Caco-2 (cell line): ENCODE measurements around the gene CLTC. TPM values are rescaled to one million over a fixed set of nuclear protein-coding genes. Genes with fewer than 3 reads are reported as not detected.

Source experiments
- BruUV-seq: library from RNA; stranded (reverse); fragments of 400-500 nt; replicated peaks from 2 replicates; lab custom pipeline; 2021; lab: Mats Ljungman, UMichigan
- CTCF ChIA-PET: fragments of 300-600 bp; sonication (Branson Sonifier 250); formaldehyde crosslinking; loops from one replicate; lab custom pipeline; 2022; ENCODE audit warnings: antibody characterized with exemption; lab: Charles Lee
- POLR2A ChIA-PET: fragments of 300-600 bp; sonication (Branson Sonifier 250); formaldehyde crosslinking; loops from one replicate; lab custom pipeline; 2022; ENCODE audit warnings: antibody characterized with exemption; lab: Charles Lee
- DNase-seq, 2 experiments: peaks; one replicate each; pipeline versions ENCODE4 v3.0.0 to v3.0.0-alpha.2; 2020 to 2022
- H3K27me3 ChIP-seq: replicated peaks from 2 replicates; pipeline ENCODE4 v1.6.0; 2011; ENCODE audit warnings: low read length; ENCODE audit not compliant: control insufficient read depth, insufficient read depth
- H3K36me3 ChIP-seq: 2 replicates; pipeline ENCODE4 v1.5.1; 2011; ENCODE audit warnings: low read length; ENCODE audit not compliant: control insufficient read depth, insufficient read depth
- H3K4me1 ChIP-seq: fragments of 250-450 bp; sonication (Bioruptor Pico); 2 replicates; pipeline ENCODE4 v1.5.1; 2020; ENCODE audit warnings: mild to moderate bottlenecking
- H3K4me3 ChIP-seq: 2 replicates; pipeline ENCODE4 v1.5.1; 2011; ENCODE audit warnings: low read depth, mild to moderate bottlenecking, control low read depth, low read length
- H3K9me3 ChIP-seq: fragments of 250-450 bp; sonication (Bioruptor Pico); 2 replicates; pipeline ENCODE4 v1.5.1; 2020; ENCODE audit warnings: mild to moderate bottlenecking, moderate library complexity
- H3K27ac Mint-ChIP-seq: one replicate; pipeline ENCODE4 v1.8.0; 2022; ENCODE audit warnings: mixed read lengths; ENCODE audit not compliant: unreplicated experiment
- H3K27me3 Mint-ChIP-seq: one replicate; pipeline ENCODE4 v1.8.0; 2022; ENCODE audit warnings: mixed read lengths; ENCODE audit not compliant: insufficient read depth, unreplicated experiment
- H3K36me3 Mint-ChIP-seq: one replicate; pipeline ENCODE4 v1.8.0; 2022; ENCODE audit warnings: mild to moderate bottlenecking, mixed read lengths; ENCODE audit not compliant: insufficient read depth, unreplicated experiment
- H3K4me1 Mint-ChIP-seq: one replicate; pipeline ENCODE4 v1.8.0; 2022; ENCODE audit warnings: low read depth, mixed read lengths; ENCODE audit not compliant: unreplicated experiment
- H3K4me3 Mint-ChIP-seq: one replicate; pipeline ENCODE4 v1.8.0; 2022; ENCODE audit warnings: mild to moderate bottlenecking, moderate library complexity, mixed read lengths; ENCODE audit not compliant: unreplicated experiment
- H3K9me3 Mint-ChIP-seq: one replicate; pipeline ENCODE4 v1.8.0; 2022; ENCODE audit warnings: mixed read lengths; ENCODE audit not compliant: unreplicated experiment
- CTCF ChIP-seq, 2 experiments: fragments of 200-600 bp in 1 of 2; IDR thresholded peaks; 1 replicate in 1 of 2; 2 replicates in 1 of 2; pipeline versions ENCODE4 v1.5.1 to v1.8.0; 2011 to 2022; ENCODE audit warnings: antibody characterized with exemption in 1 of 2, control low read depth in 1 of 2, inconsistent platforms in 1 of 2, low read depth in 1 of 2, low read length in 1 of 2, mild to moderate bottlenecking in 1 of 2, moderate library complexity in 1 of 2; ENCODE audit not compliant: insufficient read depth in 1 of 2, severe bottlenecking in 1 of 2, unreplicated experiment in 1 of 2
- intact Hi-C: fragments of 100-400 bp; cut with micrococcal nuclease; formaldehyde crosslinking; loops from one replicate; pipeline ENCODE4 v1.10.0; 2022; ENCODE audit not compliant: unreplicated experiment
- total RNA-seq: library from RNA; stranded (reverse); gene quantifications from 2 replicates; pipeline ENCODE4 v1.2.3, GENCODE V29; 2022

CLTC gene
- total RNA-seq, 1 experiment from 2014 or later: 289 TPM

- Mint-ChIP-seq H3K4me3 (peak overlapping the region; percentile 95), H3K27me3 (no peaks in the 10 kb centered on the region), H3K9me3 (no peaks in the 10 kb centered on the region), H3K4me1 (peaks cover 31% of the 10 kb centered on the region), H3K27ac (peak overlapping the region; percentile 100), H3K36me3 (peaks cover 31% of the 10 kb centered on the region)
- H3K36me3 ChIP-seq: no peaks in the 10 kb centered on the region
- CTCF ChIA-PET: interaction anchor here (0.6 kb wide), 1 partner anchor 124 kb away, joined by 8 read pairs; no protein-coding TSS in a partner anchor
- no peaks in the 10 kb centered on the region for H3K27me3 ChIP-seq
- peak overlapping the region; percentile 99 for H3K4me3 ChIP-seq
- DNase-seq: peak; percentile 66 to 85
- peaks cover 51% of the 10 kb centered on the region for H3K4me1 ChIP-seq
- POLR2A ChIA-PET: interaction anchor here (1.1 to 1.9 kb wide), 2 partner anchors 56 to 344 kb away, joined by 3 to 8 read pairs; partner anchors contain the start of genes DHX40 and RNFT1
- no peaks in the 10 kb centered on the region for H3K9me3 ChIP-seq
- intact Hi-C loops: no loop called here
- no peak for TF ChIP-seq CTCF (IDR thresholded peaks at IDR 0.05; ENCODE audit: insufficient read depth in 1 of 2, low read depth in 1 of 2, low read length in 1 of 2, severe bottlenecking in 1 of 2, unreplicated experiment in 1 of 2)
- BruUV-seq: TSS peak; percentile 42
Measured at GRCh38 chr17:59620518-59621259, 994 bp downstream of the CLTC start.

GRCh38 chr17:59621771-59622170 is 2.1 kb downstream of the CLTC start:
- BruUV-seq: no TSS peak
- H3K27ac Mint-ChIP-seq: peak overlapping the region; percentile 100
- Histone ChIP-seq H3K4me3 (peak overlapping the region; percentile 99), H3K36me3 (no peaks in the 10 kb centered on the region), H3K27me3 (no peaks in the 10 kb centered on the region), H3K4me1 (peaks cover 47% of the 10 kb centered on the region), H3K9me3 (no peaks in the 10 kb centered on the region)
- H3K4me1 Mint-ChIP-seq: peaks cover 26% of the 10 kb centered on the region
- no peaks in the 10 kb centered on the region for H3K9me3 Mint-ChIP-seq
- H3K36me3 Mint-ChIP-seq: peaks cover 31% of the 10 kb centered on the region
- no peak for DNase-seq
- intact Hi-C loops: no loop called here
- ChIA-PET POLR2A (no interaction called here), CTCF (no interaction called here)
- no peak for TF ChIP-seq CTCF (IDR thresholded peaks at IDR 0.05; ENCODE audit: insufficient read depth in 1 of 2, low read depth in 1 of 2, low read length in 1 of 2, severe bottlenecking in 1 of 2, unreplicated experiment in 1 of 2)
- no peaks in the 10 kb centered on the region for H3K27me3 Mint-ChIP-seq
- H3K4me3 Mint-ChIP-seq: peak overlapping the region; percentile 95

- no peaks in the 10 kb centered on the region for H3K9me3 ChIP-seq
- H3K4me3 Mint-ChIP-seq: peak overlapping the region; percentile 60
- peak overlapping the region; percentile 45 for H3K27ac Mint-ChIP-seq
- H3K4me1 ChIP-seq: peaks cover 44% of the 10 kb centered on the region
- CTCF ChIA-PET: no interaction called here
- no peak for DNase-seq
- TF ChIP-seq CTCF (IDR thresholded peaks at IDR 0.05; ENCODE audit: insufficient read depth in 1 of 2, low read depth in 1 of 2, low read length in 1 of 2, severe bottlenecking in 1 of 2, unreplicated experiment in 1 of 2): no peak
- H3K27me3 Mint-ChIP-seq: no peaks in the 10 kb centered on the region
- intact Hi-C loops: no loop called here
- POLR2A ChIA-PET: no interaction called here
- peaks cover 20% of the 10 kb centered on the region for H3K4me1 Mint-ChIP-seq
- no peaks in the 10 kb centered on the region for H3K27me3 ChIP-seq
- BruUV-seq: no TSS peak
- H3K9me3 Mint-ChIP-seq: no peaks in the 10 kb centered on the region
- peaks cover 31% of the 10 kb centered on the region for H3K36me3 Mint-ChIP-seq
- H3K4me3 ChIP-seq: no peak overlapping the region
- no peaks in the 10 kb centered on the region for H3K36me3 ChIP-seq
Measured at GRCh38 chr17:59623151-59623550, 3.5 kb downstream of the CLTC start.
